ENCODE data around the gene SAE1. TPM values are rescaled to one million over a fixed set of nuclear protein-coding genes. Genes with fewer than 3 reads are reported as not detected.

Gene SAE1
- total and polyA plus RNA-seq, 10 of the 15 experiments (the other 5 are each of a cell fraction or from before 2014, with no cell fraction given): 62.0 to 246 (median 148) TPM

- TF ChIP-seq ZNF622 (IDR thresholded peaks at IDR 0.05) (no peak), SMAD5 (IDR thresholded peaks at IDR 0.05; ENCODE audit: low read depth) (no peak), ATF3 (IDR thresholded peaks at IDR 0.05; ENCODE audit: borderline replicate concordance, extremely low read depth, low read depth, low read length) (no peak), POU2F2 (IDR thresholded peaks at IDR 0.05; ENCODE audit: borderline replicate concordance, low read depth, low read length) (no peak), ZBTB33 (IDR thresholded peaks at IDR 0.05) (no peak), MEF2B (IDR thresholded peaks at IDR 0.05; ENCODE audit: partially characterized antibody, poor library complexity, severe bottlenecking) (no peak)
Observed at GRCh38 chr19:47143322-47144073, 12.9 kb downstream of the SAE1 start (continued).

- 98% methylated on average over 13 of the region's 13 CpGs for WGBS (ENCODE audit: insufficient coverage, insufficient replicate concordance, low lambda C conversion rate, missing lambda C conversion rate)
- Histone ChIP-seq H3K27me3 (replicated peaks in 1 of 2; ENCODE audit: control insufficient read depth in 2 of 2, insufficient read depth in 2 of 2, low read length in 1 of 2) (no peaks in the 10 kb centered on the region), H3K4me2 (ENCODE audit: control insufficient read depth, insufficient read depth) (no peak overlapping the region), H3K27ac (ENCODE audit: control insufficient read depth, insufficient read depth) (no peak overlapping the region), H3K9me3 (replicated peaks; ENCODE audit: control insufficient read depth, insufficient read depth, low read length) (no peaks in the 10 kb centered on the region), H3K36me3 (ENCODE audit: control insufficient read depth in 2 of 2, insufficient read depth in 2 of 2, low read length in 1 of 2) (peaks cover 13 to 24% of the 10 kb centered on the region in 2 experiments), H3K9ac (ENCODE audit: control insufficient read depth, insufficient read depth, low read length) (no peak overlapping the region), H4K20me1 (ENCODE audit: control insufficient read depth, insufficient read depth) (no peaks in the 10 kb centered on the region), H3K79me2 (ENCODE audit: control insufficient read depth, insufficient read depth, low read length) (peaks cover 17% of the 10 kb centered on the region), H2AFZ (ENCODE audit: control insufficient read depth, low read depth, low read length) (no peak overlapping the region), H3K4me3 (no peak overlapping the region), H3K4me1 (ENCODE audit: control insufficient read depth, insufficient read depth, low read length) (no peaks in the 10 kb centered on the region)
- FAIRE-seq (no peak), DNase-seq (ENCODE audit: low read depth, low spot score) (no peak), ATAC-seq (no peak)
- intact Hi-C loops (cut with micrococcal nuclease; ENCODE audit: unreplicated experiment) (no loop called here), in situ Hi-C loops (cut with MboI) (loop anchor here (5.0 kb wide), 1 partner anchor 103 kb away; no protein-coding TSS in a partner anchor)
- POLR2A ChIA-PET: interaction anchor here (0.8 kb wide), 1 partner anchor 66 kb away, joined by 3 read pairs; no protein-coding TSS in a partner anchor
- SMC1A ChIA-PET (ENCODE audit: uncharacterized antibody, unreplicated experiment): interaction anchor here (1.2 to 1.4 kb wide), 3 partner anchors 13 to 100 kb away, joined by 3 to 6 read pairs (median 4); no protein-coding TSS in a partner anchor
- RAD21 ChIA-PET (ENCODE audit: unreplicated experiment): no interaction called here
- CTCF ChIA-PET: interaction anchor here (0.7 to 1.8 kb wide), 6 partner anchors 19 to 110 kb away, joined by 3 to 10 read pairs (median 4); no protein-coding TSS in a partner anchor
- no TSS peak for BruUV-seq (replicated peaks)
- TF ChIP-seq CEBPB (IDR thresholded peaks at IDR 0.05; ENCODE audit: borderline replicate concordance in 1 of 2, low read depth in 2 of 2, low read length in 2 of 2) (no peak), ATF7 (IDR thresholded peaks at IDR 0.05; ENCODE audit: low read depth) (no peak), PAX8 (IDR thresholded peaks at IDR 0.05) (no peak), HDGF (IDR thresholded peaks at IDR 0.05) (no peak), RAD51 (IDR thresholded peaks at IDR 0.05) (no peak), BMI1 (IDR thresholded peaks at IDR 0.05; ENCODE audit: borderline replicate concordance) (no peak), ZNF274 (IDR thresholded peaks at IDR 0.05; ENCODE audit: insufficient read depth, insufficient read length) (no peak), MYC (IDR thresholded peaks at IDR 0.05; ENCODE audit: insufficient read depth, insufficient read length, insufficient replicate concordance, low read length, severe bottlenecking) (no peak), CBFB (IDR thresholded peaks at IDR 0.05; ENCODE audit: low read depth) (no peak)
- TF ChIP-seq, protein P1, sequence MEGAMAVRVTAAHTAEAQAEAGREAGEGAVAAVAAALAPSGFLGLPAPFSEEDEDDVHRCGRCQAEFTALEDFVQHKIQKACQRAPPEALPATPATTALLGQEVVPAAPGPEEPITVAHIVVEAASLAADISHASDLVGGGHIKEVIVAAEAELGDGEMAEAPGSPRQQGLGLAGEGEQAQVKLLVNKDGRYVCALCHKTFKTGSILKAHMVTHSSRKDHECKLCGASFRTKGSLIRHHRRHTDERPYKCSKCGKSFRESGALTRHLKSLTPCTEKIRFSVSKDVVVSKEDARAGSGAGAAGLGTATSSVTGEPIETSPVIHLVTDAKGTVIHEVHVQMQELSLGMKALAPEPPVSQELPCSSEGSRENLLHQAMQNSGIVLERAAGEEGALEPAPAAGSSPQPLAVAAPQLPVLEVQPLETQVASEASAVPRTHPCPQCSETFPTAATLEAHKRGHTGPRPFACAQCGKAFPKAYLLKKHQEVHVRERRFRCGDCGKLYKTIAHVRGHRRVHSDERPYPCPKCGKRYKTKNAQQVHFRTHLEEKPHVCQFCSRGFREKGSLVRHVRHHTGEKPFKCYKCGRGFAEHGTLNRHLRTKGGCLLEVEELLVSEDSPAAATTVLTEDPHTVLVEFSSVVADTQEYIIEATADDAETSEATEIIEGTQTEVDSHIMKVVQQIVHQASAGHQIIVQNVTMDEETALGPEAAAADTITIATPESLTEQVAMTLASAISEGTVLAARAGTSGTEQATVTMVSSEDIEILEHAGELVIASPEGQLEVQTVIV (IDR thresholded peaks at IDR 0.05; ENCODE audit: borderline replicate concordance, partially characterized antibody): no peak
Observed at GRCh38 chr19:47144630-47145029, 14.0 kb downstream of the SAE1 start.

All from GM12878 (cell line).